Astrocyte (in vitro differentiated cells and primary cell): ENCODE results near the gene TEAD1. TPM values are rescaled to one million over a fixed set of nuclear protein-coding genes. Genes with fewer than 3 reads are reported as not detected.

Experiments
- DNase-seq: peaks from one replicate; pipeline ENCODE4 v3.0.0-alpha.2; 2010; ENCODE audit warnings: low read depth
- FAIRE-seq: peaks from 2 replicates; lab custom pipeline; 2011; peaks lifted over from hg19 to GRCh38; lab: Jason Lieb, UNC
- H2AFZ ChIP-seq: 2 replicates; pipeline ENCODE4 v1.6.0; 2012; ENCODE audit warnings: low read depth, low read length, inconsistent platforms
- H3K27ac ChIP-seq: 2 replicates; pipeline ENCODE4 v1.5.1; 2011; ENCODE audit warnings: low read depth, low read length, inconsistent platforms
- H3K27me3 ChIP-seq: 2 replicates; pipeline ENCODE4 v1.6.0; 2011; ENCODE audit warnings: low read length, inconsistent platforms; ENCODE audit not compliant: insufficient read depth
- H3K36me3 ChIP-seq: 2 replicates; pipeline ENCODE4 v1.5.1; 2011; ENCODE audit warnings: low read length, inconsistent platforms; ENCODE audit not compliant: insufficient read depth
- H3K4me1 ChIP-seq: 2 replicates; pipeline ENCODE4 v1.5.1; 2011; ENCODE audit warnings: low read length, inconsistent platforms; ENCODE audit not compliant: insufficient read depth
- H3K4me2 ChIP-seq: 2 replicates; pipeline ENCODE4 v1.6.0; 2012; ENCODE audit warnings: low read length, inconsistent platforms
- H3K4me3 ChIP-seq: 2 replicates; pipeline ENCODE4 v1.5.1; 2011; ENCODE audit warnings: low read depth, mild to moderate bottlenecking, low read length, inconsistent platforms; ENCODE audit not compliant: insufficient read depth
- H3K79me2 ChIP-seq: 2 replicates; pipeline ENCODE4 v1.6.0; 2012; ENCODE audit warnings: mild to moderate bottlenecking, low read length, inconsistent platforms; ENCODE audit not compliant: insufficient read depth
- H3K9ac ChIP-seq: 2 replicates; pipeline ENCODE4 v1.6.0; 2012; ENCODE audit warnings: mild to moderate bottlenecking, low read length, inconsistent platforms
- H3K9me3 ChIP-seq: 2 replicates; pipeline ENCODE4 v1.5.1; 2012; ENCODE audit warnings: low read depth, mild to moderate bottlenecking, low read length, inconsistent platforms; ENCODE audit not compliant: insufficient read depth
- H4K20me1 ChIP-seq: 2 replicates; pipeline ENCODE4 v1.6.0; 2012; ENCODE audit warnings: low read length, inconsistent platforms; ENCODE audit not compliant: insufficient read depth
- H3K27ac Mint-ChIP-seq: one replicate; pipeline ENCODE4 v1.8.0; 2021; ENCODE audit warnings: mild to moderate bottlenecking, mixed read lengths; ENCODE audit not compliant: unreplicated experiment
- H3K27me3 Mint-ChIP-seq: one replicate; pipeline ENCODE4 v1.8.0; 2021; ENCODE audit warnings: low read depth, mixed read lengths; ENCODE audit not compliant: unreplicated experiment
- H3K36me3 Mint-ChIP-seq: one replicate; pipeline ENCODE4 v1.8.0; 2021; ENCODE audit warnings: low read depth, mixed read lengths; ENCODE audit not compliant: unreplicated experiment
- H3K4me1 Mint-ChIP-seq: one replicate; pipeline ENCODE4 v1.8.0; 2021; ENCODE audit warnings: low read depth, mixed read lengths; ENCODE audit not compliant: unreplicated experiment
- H3K4me3 Mint-ChIP-seq: one replicate; pipeline ENCODE4 v1.8.0; 2021; ENCODE audit warnings: mild to moderate bottlenecking, moderate library complexity, mixed read lengths; ENCODE audit not compliant: unreplicated experiment
- H3K9me3 Mint-ChIP-seq: one replicate; pipeline ENCODE4 v1.8.0; 2021; ENCODE audit warnings: mild to moderate bottlenecking, mixed read lengths; ENCODE audit not compliant: unreplicated experiment
- EZH2 ChIP-seq: IDR thresholded peaks from 2 replicates; pipeline ENCODE4 v1.6.1; 2012; ENCODE audit warnings: mild to moderate bottlenecking, low read length, inconsistent platforms; ENCODE audit not compliant: insufficient read depth
- total RNA-seq: library from RNA; stranded (reverse); gene quantifications from 2 replicates; pipeline ENCODE4 v1.2.1, GENCODE V29; 2021
- TF ChIP-seq, protein P1 (sequence below): IDR thresholded peaks from 2 replicates; pipeline ENCODE4 v1.5.1; 2011; ENCODE audit warnings: low read depth, mild to moderate bottlenecking, inconsistent platforms, low read length, moderate library complexity; ENCODE audit not compliant: insufficient read depth

The TEAD1 gene
- total RNA-seq, 1 donor from 2014 or later: 149 TPM

DNA sequence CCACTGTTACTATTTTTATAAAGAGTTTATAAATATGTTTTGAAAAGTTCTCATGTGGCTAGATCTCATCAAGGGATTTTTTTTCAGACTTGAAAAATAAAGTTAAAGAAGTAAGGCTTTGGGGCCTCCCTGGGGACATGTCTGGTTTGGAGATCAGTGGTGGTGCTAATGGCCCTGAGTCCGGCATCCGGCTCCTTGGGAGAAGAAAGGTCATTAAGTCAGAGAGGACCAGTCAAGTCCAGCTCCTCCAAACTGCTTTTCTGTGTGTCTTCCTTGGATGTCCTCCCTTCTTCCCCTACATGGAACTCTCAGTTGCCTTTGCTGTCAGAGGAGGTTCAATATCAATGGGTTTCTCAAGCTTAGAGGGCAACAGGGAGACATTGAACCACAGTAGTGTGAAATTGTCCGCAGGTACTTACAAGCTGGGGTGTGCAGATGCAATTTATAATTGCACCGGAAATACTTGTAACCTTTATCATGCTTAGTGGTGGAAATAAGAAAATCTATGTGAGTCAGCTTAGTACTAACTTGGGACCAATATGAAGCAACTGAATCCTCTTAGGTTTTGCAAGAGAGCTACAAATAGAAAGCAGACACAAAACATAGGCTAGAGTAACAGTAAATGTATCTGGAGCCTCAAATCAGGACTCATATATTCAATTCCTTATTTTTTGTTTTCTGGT is 144.3 kb downstream of the TEAD1 start:
- Mint-ChIP-seq H3K9me3 (no peaks in the 10 kb centered on the region), H3K4me3 (no peak overlapping the region), H3K36me3 (peaks cover 8% of the 10 kb centered on the region), H3K27me3 (no peaks in the 10 kb centered on the region), H3K27ac (no peak overlapping the region), H3K4me1 (peaks cover 30% of the 10 kb centered on the region)
- Histone ChIP-seq H3K4me1 (peaks cover 43% of the 10 kb centered on the region), H3K9me3 (no peaks in the 10 kb centered on the region), H3K9ac (no peak overlapping the region), H3K4me2 (peak overlapping the region; percentile 50), H4K20me1 (peaks cover 79% of the 10 kb centered on the region), H2AFZ (no peak overlapping the region), H3K27me3 (no peaks in the 10 kb centered on the region), H3K27ac (peak overlapping the region; percentile 29), H3K4me3 (no peak overlapping the region), H3K79me2 (peaks cover 89% of the 10 kb centered on the region), H3K36me3 (no peaks in the 10 kb centered on the region)
- no peak for FAIRE-seq
- DNase-seq: peak; percentile 90
- TF ChIP-seq, protein P1, sequence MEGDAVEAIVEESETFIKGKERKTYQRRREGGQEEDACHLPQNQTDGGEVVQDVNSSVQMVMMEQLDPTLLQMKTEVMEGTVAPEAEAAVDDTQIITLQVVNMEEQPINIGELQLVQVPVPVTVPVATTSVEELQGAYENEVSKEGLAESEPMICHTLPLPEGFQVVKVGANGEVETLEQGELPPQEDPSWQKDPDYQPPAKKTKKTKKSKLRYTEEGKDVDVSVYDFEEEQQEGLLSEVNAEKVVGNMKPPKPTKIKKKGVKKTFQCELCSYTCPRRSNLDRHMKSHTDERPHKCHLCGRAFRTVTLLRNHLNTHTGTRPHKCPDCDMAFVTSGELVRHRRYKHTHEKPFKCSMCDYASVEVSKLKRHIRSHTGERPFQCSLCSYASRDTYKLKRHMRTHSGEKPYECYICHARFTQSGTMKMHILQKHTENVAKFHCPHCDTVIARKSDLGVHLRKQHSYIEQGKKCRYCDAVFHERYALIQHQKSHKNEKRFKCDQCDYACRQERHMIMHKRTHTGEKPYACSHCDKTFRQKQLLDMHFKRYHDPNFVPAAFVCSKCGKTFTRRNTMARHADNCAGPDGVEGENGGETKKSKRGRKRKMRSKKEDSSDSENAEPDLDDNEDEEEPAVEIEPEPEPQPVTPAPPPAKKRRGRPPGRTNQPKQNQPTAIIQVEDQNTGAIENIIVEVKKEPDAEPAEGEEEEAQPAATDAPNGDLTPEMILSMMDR: no peak
- TF ChIP-seq EZH2: no peak

DNA sequence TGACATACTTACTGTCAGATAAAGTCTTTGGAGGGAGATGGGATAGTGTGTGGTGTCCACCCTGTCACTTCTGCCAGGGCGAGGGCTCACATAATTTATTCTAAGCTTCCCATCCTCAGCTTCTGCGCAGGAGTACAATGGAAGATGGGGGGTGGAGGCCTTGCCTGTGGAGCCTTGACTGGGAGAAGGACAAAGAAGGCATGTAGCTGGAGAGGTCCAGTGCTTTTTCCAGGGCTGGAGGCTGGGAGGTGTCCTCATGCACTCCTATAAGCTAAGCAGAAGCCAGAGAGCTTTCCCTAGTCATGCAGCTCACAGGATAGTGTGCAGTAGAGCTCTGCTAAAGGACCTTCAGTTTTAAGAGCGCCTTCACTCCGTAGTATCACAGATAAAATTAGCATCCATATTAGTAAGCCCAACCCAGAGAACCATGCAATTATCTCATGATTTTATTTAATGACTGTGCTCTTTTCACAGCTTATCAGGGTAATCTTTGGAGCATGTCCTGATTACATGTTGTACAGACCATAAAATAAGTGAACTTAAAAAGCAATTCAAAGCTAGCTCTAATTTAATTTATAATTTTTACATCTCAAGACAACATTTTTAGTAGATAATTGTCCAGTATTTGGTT is 148.3 kb downstream of the TEAD1 start:
- Histone ChIP-seq H2AFZ (no peak overlapping the region), H3K27me3 (no peaks in the 10 kb centered on the region), H3K4me2 (no peak overlapping the region), H3K36me3 (no peaks in the 10 kb centered on the region), H3K79me2 (peaks cover 90% of the 10 kb centered on the region), H3K4me3 (no peak overlapping the region), H3K27ac (no peak overlapping the region), H4K20me1 (peaks cover 74% of the 10 kb centered on the region), H3K9me3 (no peaks in the 10 kb centered on the region), H3K9ac (no peak overlapping the region), H3K4me1 (peaks cover 26% of the 10 kb centered on the region)
- Mint-ChIP-seq H3K27me3 (no peaks in the 10 kb centered on the region), H3K9me3 (no peaks in the 10 kb centered on the region), H3K27ac (no peak overlapping the region), H3K36me3 (peaks cover 8% of the 10 kb centered on the region), H3K4me1 (peaks cover 23% of the 10 kb centered on the region), H3K4me3 (no peak overlapping the region)
- TF ChIP-seq, protein P1: no peak
- no peak for TF ChIP-seq EZH2
- DNase-seq (no peak), FAIRE-seq (no peak)
